ENCODE results near the gene MAN1C1. TPM values are rescaled to one million over a fixed set of nuclear protein-coding genes. Genes with fewer than 3 reads are reported as not detected.

Gene MAN1C1
- total RNA-seq, 4 donors from 2014 or later: 14.6 to 25.1 (median 17.5) TPM

DNA sequence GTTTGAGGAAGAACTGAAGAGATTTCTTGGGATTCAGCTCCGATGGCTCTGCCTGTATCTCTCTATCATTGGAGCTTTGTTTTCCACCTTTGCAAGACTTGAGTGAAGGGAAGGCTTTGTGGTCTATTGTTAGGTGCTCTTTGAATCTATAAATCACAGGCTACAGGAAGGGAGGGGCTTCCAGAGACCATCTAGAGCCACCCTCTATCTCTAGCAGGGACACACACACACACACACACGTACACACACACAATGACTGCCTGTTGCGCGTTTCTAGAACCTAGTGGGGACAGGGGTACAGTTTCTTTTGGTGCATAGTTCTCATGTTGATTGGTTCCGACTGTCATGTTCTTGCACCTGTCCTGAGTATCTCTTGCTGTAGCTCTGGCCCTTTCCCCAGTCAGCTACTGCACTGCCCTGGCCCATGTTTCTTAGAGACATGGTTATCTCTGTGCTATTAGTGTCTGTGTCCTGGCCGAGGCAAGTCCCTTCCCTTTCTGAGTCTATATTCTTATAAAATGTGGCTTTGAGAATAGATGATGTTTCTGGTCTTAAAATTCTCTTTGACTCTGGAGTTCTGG is 60.7 kb downstream of the MAN1C1 start:
- Histone ChIP-seq H3K36me3 (no peaks in the 10 kb centered on the region), H3K27me3 (no peaks in the 10 kb centered on the region), H3K4me3 (no peak overlapping the region), H3K4me1 (peaks cover 0 to 10% (median 4%) of the 10 kb centered on the region in 4 donors), H3K27ac (no peak overlapping the region), H3K9me3 (no peaks in the 10 kb centered on the region)
- WGBS, 2 donors: 72 to 80% methylated on average over 6 of the region's 6 CpGs
- DNase-seq (ENCODE audit: low spot score in 2 of 2): no peak
- no peak for TF ChIP-seq EP300 (IDR thresholded peaks at IDR 0.05)
- TF ChIP-seq, protein P1, sequence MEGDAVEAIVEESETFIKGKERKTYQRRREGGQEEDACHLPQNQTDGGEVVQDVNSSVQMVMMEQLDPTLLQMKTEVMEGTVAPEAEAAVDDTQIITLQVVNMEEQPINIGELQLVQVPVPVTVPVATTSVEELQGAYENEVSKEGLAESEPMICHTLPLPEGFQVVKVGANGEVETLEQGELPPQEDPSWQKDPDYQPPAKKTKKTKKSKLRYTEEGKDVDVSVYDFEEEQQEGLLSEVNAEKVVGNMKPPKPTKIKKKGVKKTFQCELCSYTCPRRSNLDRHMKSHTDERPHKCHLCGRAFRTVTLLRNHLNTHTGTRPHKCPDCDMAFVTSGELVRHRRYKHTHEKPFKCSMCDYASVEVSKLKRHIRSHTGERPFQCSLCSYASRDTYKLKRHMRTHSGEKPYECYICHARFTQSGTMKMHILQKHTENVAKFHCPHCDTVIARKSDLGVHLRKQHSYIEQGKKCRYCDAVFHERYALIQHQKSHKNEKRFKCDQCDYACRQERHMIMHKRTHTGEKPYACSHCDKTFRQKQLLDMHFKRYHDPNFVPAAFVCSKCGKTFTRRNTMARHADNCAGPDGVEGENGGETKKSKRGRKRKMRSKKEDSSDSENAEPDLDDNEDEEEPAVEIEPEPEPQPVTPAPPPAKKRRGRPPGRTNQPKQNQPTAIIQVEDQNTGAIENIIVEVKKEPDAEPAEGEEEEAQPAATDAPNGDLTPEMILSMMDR (IDR thresholded peaks at IDR 0.05): no peak
- no peak for TF ChIP-seq POLR2A (IDR thresholded peaks at IDR 0.05)

- no peak for DNase-seq (ENCODE audit: low spot score in 2 of 2)
- Histone ChIP-seq H3K4me3 (no peak overlapping the region), H3K9me3 (no peaks in the 10 kb centered on the region), H3K27me3 (no peaks in the 10 kb centered on the region), H3K36me3 (no peaks in the 10 kb centered on the region), H3K4me1 (peaks cover 0 to 20% (median 4%) of the 10 kb centered on the region in 4 donors), H3K27ac (no peak overlapping the region)
- no peak for TF ChIP-seq POLR2A (IDR thresholded peaks at IDR 0.05)
- TF ChIP-seq, protein P1 (IDR thresholded peaks at IDR 0.05): no peak
- no peak for TF ChIP-seq EP300 (IDR thresholded peaks at IDR 0.05)
- 70 to 84% methylated on average over 2 of the region's 2 CpGs for WGBS, 2 donors
These were observed 62.6 kb downstream of the MAN1C1 start for GRCh38 chr1:25679171-25679570.

GRCh38 chr1:25680701-25681100 is 64.1 kb downstream of the MAN1C1 start:
- TF ChIP-seq POLR2A (IDR thresholded peaks at IDR 0.05): no peak
- TF ChIP-seq, protein P1 (IDR thresholded peaks at IDR 0.05): no peak
- no peak for TF ChIP-seq EP300 (IDR thresholded peaks at IDR 0.05)
- WGBS, 2 donors: 93 to 96% methylated on average over 4 of the region's 4 CpGs
- Histone ChIP-seq H3K36me3 (no peaks in the 10 kb centered on the region), H3K9me3 (no peaks in the 10 kb centered on the region), H3K27me3 (no peaks in the 10 kb centered on the region), H3K27ac (no peak overlapping the region), H3K4me3 (no peak overlapping the region), H3K4me1 (peaks cover 0 to 31% (median 4%) of the 10 kb centered on the region in 4 donors)
- no peak for DNase-seq (ENCODE audit: low spot score in 2 of 2)

GRCh38 chr1:25682059-25682601 is 65.5 kb downstream of the MAN1C1 start:
- TF ChIP-seq, protein P1 (IDR thresholded peaks at IDR 0.05): no peak
- TF ChIP-seq POLR2A (IDR thresholded peaks at IDR 0.05) (no peak), EP300 (IDR thresholded peaks at IDR 0.05) (no peak)
- peaks cover 0 to 21% (median 0%) of the 10 kb centered on the region in 4 donors for H3K4me1 ChIP-seq
- 71 to 79% methylated on average over 6 of the region's 6 CpGs for WGBS, 2 donors
- H3K27ac ChIP-seq: no peak overlapping the region
- no peaks in the 10 kb centered on the region for H3K36me3 ChIP-seq
- H3K4me3 ChIP-seq: no peak overlapping the region
- H3K27me3 ChIP-seq: no peaks in the 10 kb centered on the region
- no peak for DNase-seq (ENCODE audit: low spot score in 2 of 2)
- no peaks in the 10 kb centered on the region for H3K9me3 ChIP-seq

- Histone ChIP-seq H3K27ac (no peak overlapping the region), H3K9me3 (no peaks in the 10 kb centered on the region), H3K27me3 (no peaks in the 10 kb centered on the region), H3K36me3 (no peaks in the 10 kb centered on the region), H3K4me1 (peaks cover 0 to 22% (median 0%) of the 10 kb centered on the region in 4 donors), H3K4me3 (no peak overlapping the region)
- TF ChIP-seq, protein P1 (IDR thresholded peaks at IDR 0.05): no peak
- TF ChIP-seq EP300 (IDR thresholded peaks at IDR 0.05) (no peak), POLR2A (IDR thresholded peaks at IDR 0.05) (no peak)
- no peak for DNase-seq (ENCODE audit: low spot score in 2 of 2)
- WGBS, 2 donors: 57 to 69% methylated on average over 4 of the region's 4 CpGs
These were observed 66.6 kb downstream of the MAN1C1 start for GRCh38 chr1:25683177-25683576.
